SK-N-MC (cell line): ENCODE results near the gene TNIP1.

ENCODE experiments used
- DNase-seq: peaks from one replicate; pipeline ENCODE4 v3.0.0-alpha.2; 2011; ENCODE audit warnings: low read depth, low spot score
- H3K27ac ChIP-seq: fragments of 200-600 bp; sonication (generic); 2 replicates; pipeline ENCODE4 v1.5.1; 2016; ENCODE audit warnings: mixed run types
- H3K36me3 ChIP-seq: fragments of 200-600 bp; sonication (generic); 2 replicates; pipeline ENCODE4 v1.6.1; 2017; ENCODE audit warnings: antibody characterized with exemption, low read length, mixed read lengths; ENCODE audit not compliant: insufficient read depth
- H3K4me3 ChIP-seq: fragments of 200-600 bp; sonication (generic); 2 replicates; pipeline ENCODE4 v1.5.1; 2016
- H3K9ac ChIP-seq: fragments of 200-600 bp; sonication (generic); 2 replicates; pipeline ENCODE4 v1.8.0; 2017; ENCODE audit warnings: mixed run types, mixed read lengths; ENCODE audit not compliant: insufficient read length
- H3K9me3 ChIP-seq: fragments of 200-600 bp; sonication (generic); 2 replicates; pipeline ENCODE4 v1.6.1; 2017; ENCODE audit warnings: low read depth, mild to moderate bottlenecking, antibody characterized with exemption, low read length, moderate library complexity, mixed read lengths
- EZH2 ChIP-seq: fragments of 200-600 bp; sonication (generic); IDR thresholded peaks from one replicate; pipeline ENCODE4 v1.6.1; 2017; ENCODE audit warnings: antibody characterized with exemption
- FOXP2 ChIP-seq: optimal IDR thresholded peaks from 2 replicates; pipeline ENCODE3; 2011; ENCODE audit warnings: mild to moderate bottlenecking, moderate library complexity; ENCODE audit not compliant: insufficient read depth; ENCODE audit errors: extremely low read length, control extremely low read depth
- POLR2AphosphoS5 ChIP-seq: IDR thresholded peaks from 2 replicates; pipeline ENCODE4 v1.6.1; 2012; ENCODE audit warnings: mild to moderate bottlenecking, low read depth, low read length, borderline replicate concordance

Gene TNIP1

DNA sequence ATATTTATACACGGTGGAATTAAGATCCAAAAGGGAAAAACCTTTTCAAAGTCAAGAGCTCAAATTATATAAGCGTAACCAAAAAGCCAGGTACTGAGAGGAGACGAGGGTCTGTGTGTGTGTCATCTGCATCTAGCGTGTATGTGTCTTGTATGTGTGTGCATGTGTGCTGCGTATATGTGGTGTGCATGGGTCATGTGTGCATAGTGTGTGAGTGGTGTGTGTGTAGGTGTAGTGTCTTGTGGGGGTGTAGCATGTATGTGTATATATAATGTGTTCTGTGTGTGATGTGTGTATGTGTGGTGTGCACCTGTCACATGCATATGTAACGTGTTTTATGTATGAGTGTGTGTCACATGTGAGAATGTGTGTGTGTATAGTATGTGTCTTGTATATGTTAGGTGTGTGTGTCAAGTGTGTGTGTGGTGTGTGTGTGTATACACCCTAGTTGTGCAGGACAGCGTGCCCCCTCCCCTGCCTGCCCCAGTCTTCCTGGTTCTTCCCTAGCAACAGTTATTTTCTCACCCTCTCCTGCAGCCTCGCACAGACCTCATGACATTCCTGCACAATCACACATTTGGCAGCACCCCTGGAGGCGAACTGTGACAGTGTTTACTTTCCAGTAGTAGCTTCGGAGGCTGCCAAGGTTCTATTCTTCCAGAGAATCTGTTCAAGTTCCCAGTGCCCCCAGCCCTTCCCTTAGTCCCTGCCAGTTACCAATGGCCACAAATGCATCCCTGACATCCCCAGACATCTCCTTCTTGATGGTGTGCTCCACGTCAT is 27.1 kb upstream of the TNIP1 start:
- no peak for TF ChIP-seq FOXP2
- no peak for TF ChIP-seq POLR2AphosphoS5
- TF ChIP-seq EZH2: no peak
- peaks cover 69% of the 10 kb centered on the region for H3K36me3 ChIP-seq
- no peak overlapping the region for H3K27ac ChIP-seq

DNA sequence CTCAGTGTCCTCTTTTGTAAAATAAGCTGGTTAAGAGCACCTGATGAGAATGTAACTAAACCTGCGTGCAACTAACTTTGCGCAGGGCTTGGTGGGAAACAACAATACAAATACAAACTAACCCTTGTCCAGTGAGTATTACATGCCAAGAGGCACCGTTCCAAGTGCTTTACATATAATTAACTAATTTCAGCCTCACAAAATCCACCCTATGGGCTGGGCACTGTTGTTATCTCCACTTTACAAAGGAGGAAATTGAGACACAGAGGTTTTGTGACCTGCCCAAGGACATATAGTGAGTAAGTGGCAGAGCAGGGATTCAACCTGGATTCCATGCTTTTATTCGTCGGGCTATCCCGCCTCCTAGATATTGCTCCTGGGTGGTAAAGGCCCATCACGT is 26.2 kb upstream of the TNIP1 start:
- H3K9ac ChIP-seq: no peak overlapping the region
- H3K4me3 ChIP-seq: no peak overlapping the region
- no peak for DNase-seq
- H3K27ac ChIP-seq: no peak overlapping the region
- peaks cover 69% of the 10 kb centered on the region for H3K36me3 ChIP-seq
- TF ChIP-seq POLR2AphosphoS5: no peak
- H3K9me3 ChIP-seq: no peaks in the 10 kb centered on the region

More for the DNA sequence above, 27.1 kb upstream of the TNIP1 start:
- H3K9ac ChIP-seq: no peak overlapping the region
- no peak for DNase-seq
- no peak overlapping the region for H3K4me3 ChIP-seq
- H3K9me3 ChIP-seq: no peaks in the 10 kb centered on the region

GRCh38 chr5:151106509-151106908 is 25.7 kb upstream of the TNIP1 start:
- Histone ChIP-seq H3K4me3 (no peak overlapping the region), H3K9ac (no peak overlapping the region), H3K27ac (no peak overlapping the region), H3K36me3 (peaks cover 68% of the 10 kb centered on the region), H3K9me3 (no peaks in the 10 kb centered on the region)
- no peak for TF ChIP-seq EZH2
- no peak for TF ChIP-seq FOXP2
- TF ChIP-seq POLR2AphosphoS5: no peak
- DNase-seq: no peak

DNA sequence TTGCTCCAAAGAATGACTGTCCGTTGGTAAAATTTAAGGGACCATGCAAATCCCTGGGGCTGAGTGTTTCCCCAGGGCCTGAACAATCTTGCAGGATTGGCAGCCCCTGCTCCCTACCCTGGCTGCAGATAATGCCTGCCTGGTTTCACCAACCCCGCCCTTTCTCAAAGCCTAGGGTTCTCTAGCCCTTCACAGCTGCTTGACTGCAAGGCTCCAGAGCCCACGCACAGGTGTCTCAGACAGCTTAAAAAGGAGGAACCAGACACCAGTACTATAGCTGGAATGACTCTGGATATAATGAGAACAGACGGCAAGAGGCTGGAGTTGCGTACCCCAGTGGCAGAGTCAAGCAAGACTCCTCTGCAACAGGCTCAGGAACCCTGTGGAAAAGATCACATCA is 25.2 kb upstream of the TNIP1 start:
- TF ChIP-seq EZH2 (no peak), POLR2AphosphoS5 (no peak), FOXP2 (no peak)
- Histone ChIP-seq H3K9ac (no peak overlapping the region), H3K36me3 (peaks cover 69% of the 10 kb centered on the region), H3K27ac (no peak overlapping the region), H3K4me3 (no peak overlapping the region), H3K9me3 (no peaks in the 10 kb centered on the region)
- no peak for DNase-seq

- no peak for TF ChIP-seq FOXP2
- no peak for TF ChIP-seq POLR2AphosphoS5
- no peak for TF ChIP-seq EZH2
- DNase-seq: no peak
- Histone ChIP-seq H3K36me3 (peaks cover 69% of the 10 kb centered on the region), H3K27ac (no peak overlapping the region), H3K9ac (no peak overlapping the region), H3K4me3 (no peak overlapping the region), H3K9me3 (no peaks in the 10 kb centered on the region)
These were observed 24.7 kb upstream of the TNIP1 start for GRCh38 chr5:151105561-151105960.

GRCh38 chr5:151104795-151105194 is 24.0 kb upstream of the TNIP1 start:
- DNase-seq: no peak
- Histone ChIP-seq H3K4me3 (no peak overlapping the region), H3K36me3 (peaks cover 66% of the 10 kb centered on the region), H3K9ac (no peak overlapping the region), H3K9me3 (no peaks in the 10 kb centered on the region), H3K27ac (no peak overlapping the region)
- TF ChIP-seq FOXP2 (no peak), EZH2 (no peak), POLR2AphosphoS5 (no peak)

GRCh38 chr5:151101746-151102145 is 20.9 kb upstream of the TNIP1 start:
- Histone ChIP-seq H3K4me3 (no peak overlapping the region), H3K9ac (no peak overlapping the region), H3K27ac (no peak overlapping the region), H3K36me3 (peaks cover 36% of the 10 kb centered on the region), H3K9me3 (no peaks in the 10 kb centered on the region)
- DNase-seq: no peak
- TF ChIP-seq POLR2AphosphoS5: no peak
- TF ChIP-seq FOXP2: no peak

DNA sequence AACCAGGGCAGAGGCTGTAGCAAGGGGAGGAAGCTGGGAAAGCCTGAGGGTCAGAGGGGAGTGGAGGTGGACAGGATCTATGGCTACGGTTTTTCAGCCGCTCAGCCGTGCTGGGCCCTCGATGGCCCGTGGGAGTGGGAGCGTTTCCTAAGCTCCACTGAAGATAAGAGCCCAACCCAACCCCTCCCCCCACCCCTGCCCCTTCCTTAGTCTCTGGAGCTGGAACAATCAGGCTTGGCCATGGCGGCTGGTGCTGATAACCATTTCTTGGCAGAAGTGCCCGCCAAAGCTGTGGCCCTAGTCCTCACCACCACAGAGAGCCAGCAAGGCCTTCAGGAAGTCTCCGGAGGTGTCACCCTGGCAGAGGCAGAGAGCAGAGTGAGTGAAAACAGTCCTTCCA is 20.3 kb upstream of the TNIP1 start:
- Histone ChIP-seq H3K9ac (no peak overlapping the region), H3K36me3 (peaks cover 31% of the 10 kb centered on the region), H3K9me3 (no peaks in the 10 kb centered on the region), H3K27ac (no peak overlapping the region), H3K4me3 (no peak overlapping the region)
- DNase-seq: no peak
- TF ChIP-seq POLR2AphosphoS5 (no peak), FOXP2 (no peak), EZH2 (no peak)

DNA sequence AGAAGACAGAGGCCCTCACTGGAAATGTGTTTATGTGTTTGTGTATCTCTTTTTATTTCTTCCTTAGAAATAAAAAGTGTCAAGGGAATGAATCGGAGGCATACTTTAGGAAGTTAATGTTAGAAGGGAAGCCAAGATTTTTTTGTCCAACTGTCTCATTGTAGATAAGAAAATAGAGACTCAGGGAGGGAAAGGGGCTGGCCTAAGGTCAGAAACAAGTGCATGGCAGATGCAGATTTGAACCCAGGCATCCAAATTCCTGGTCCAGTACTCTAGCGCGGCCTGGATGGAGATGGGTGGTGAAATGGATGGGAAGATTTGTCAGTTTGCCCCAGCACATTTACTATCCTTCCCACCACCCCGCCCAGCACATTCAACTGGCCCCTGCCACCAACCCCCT is 19.8 kb upstream of the TNIP1 start:
- Histone ChIP-seq H3K27ac (no peak overlapping the region), H3K9me3 (no peaks in the 10 kb centered on the region), H3K9ac (no peak overlapping the region), H3K36me3 (peaks cover 27% of the 10 kb centered on the region), H3K4me3 (no peak overlapping the region)
- TF ChIP-seq EZH2 (no peak), POLR2AphosphoS5 (no peak), FOXP2 (no peak)
- no peak for DNase-seq
